ENCODE results near the gene NOVA1.

DNA sequence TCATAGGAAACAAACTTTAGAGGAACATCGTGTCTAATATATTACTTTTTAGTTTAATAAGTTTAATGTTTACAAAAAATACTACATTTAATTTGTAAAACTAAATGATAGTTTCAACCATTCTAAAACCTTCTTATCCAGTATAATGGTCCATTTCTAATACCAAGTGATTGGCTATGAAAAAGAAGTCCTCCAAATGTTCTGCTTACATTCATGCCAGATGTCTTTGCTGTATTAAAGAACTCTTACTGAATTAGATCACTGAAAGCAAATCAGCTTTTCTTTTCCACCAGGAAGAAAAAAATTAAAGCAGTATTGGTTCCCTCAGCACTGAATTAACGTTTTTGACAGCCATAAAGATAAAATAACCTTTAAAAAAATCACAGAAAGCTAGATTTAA lies 3.7 kb downstream of the NOVA1 start:
- TF ChIP-seq ZNF451 (CRISPR knock-in tag; IDR thresholded peaks at IDR 0.05) (no peak), FOXM1 (CRISPR knock-in tag; IDR thresholded peaks at IDR 0.05) (no peak), NBN (conservative IDR thresholded peaks at IDR 0.05) (no peak), ZNF337 (CRISPR knock-in tag; IDR thresholded peaks at IDR 0.05; ENCODE audit: borderline replicate concordance, low read depth) (no peak), SKI (IDR thresholded peaks at IDR 0.05; ENCODE audit: partially characterized antibody) (no peak), TAF1 (CRISPR knock-in tag; IDR thresholded peaks at IDR 0.05) (no peak), ZFX (CRISPR knock-in tag; IDR thresholded peaks at IDR 0.05; ENCODE audit: low read depth) (no peak), SMAD3 (CRISPR knock-in tag; IDR thresholded peaks at IDR 0.05) (no peak), CEBPB (IDR thresholded peaks at IDR 0.05; ENCODE audit: borderline replicate concordance, low read depth, low read length) (no peak), MAZ (IDR thresholded peaks at IDR 0.05; ENCODE audit: borderline replicate concordance, low read depth, low read length) (no peak), MAZ (CRISPR knock-in tag; IDR thresholded peaks at IDR 0.05; ENCODE audit: low read depth) (no peak), LCORL (IDR thresholded peaks at IDR 0.05) (no peak), LCORL (CRISPR knock-in tag; IDR thresholded peaks at IDR 0.05) (no peak), FOXJ3 (CRISPR knock-in tag; IDR thresholded peaks at IDR 0.05; ENCODE audit: borderline replicate concordance) (no peak)
- TF ChIP-seq, protein P1, sequence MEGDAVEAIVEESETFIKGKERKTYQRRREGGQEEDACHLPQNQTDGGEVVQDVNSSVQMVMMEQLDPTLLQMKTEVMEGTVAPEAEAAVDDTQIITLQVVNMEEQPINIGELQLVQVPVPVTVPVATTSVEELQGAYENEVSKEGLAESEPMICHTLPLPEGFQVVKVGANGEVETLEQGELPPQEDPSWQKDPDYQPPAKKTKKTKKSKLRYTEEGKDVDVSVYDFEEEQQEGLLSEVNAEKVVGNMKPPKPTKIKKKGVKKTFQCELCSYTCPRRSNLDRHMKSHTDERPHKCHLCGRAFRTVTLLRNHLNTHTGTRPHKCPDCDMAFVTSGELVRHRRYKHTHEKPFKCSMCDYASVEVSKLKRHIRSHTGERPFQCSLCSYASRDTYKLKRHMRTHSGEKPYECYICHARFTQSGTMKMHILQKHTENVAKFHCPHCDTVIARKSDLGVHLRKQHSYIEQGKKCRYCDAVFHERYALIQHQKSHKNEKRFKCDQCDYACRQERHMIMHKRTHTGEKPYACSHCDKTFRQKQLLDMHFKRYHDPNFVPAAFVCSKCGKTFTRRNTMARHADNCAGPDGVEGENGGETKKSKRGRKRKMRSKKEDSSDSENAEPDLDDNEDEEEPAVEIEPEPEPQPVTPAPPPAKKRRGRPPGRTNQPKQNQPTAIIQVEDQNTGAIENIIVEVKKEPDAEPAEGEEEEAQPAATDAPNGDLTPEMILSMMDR (CRISPR knock-in tag; IDR thresholded peaks at IDR 0.05) = no peak
- TF ChIP-seq, protein P2, sequence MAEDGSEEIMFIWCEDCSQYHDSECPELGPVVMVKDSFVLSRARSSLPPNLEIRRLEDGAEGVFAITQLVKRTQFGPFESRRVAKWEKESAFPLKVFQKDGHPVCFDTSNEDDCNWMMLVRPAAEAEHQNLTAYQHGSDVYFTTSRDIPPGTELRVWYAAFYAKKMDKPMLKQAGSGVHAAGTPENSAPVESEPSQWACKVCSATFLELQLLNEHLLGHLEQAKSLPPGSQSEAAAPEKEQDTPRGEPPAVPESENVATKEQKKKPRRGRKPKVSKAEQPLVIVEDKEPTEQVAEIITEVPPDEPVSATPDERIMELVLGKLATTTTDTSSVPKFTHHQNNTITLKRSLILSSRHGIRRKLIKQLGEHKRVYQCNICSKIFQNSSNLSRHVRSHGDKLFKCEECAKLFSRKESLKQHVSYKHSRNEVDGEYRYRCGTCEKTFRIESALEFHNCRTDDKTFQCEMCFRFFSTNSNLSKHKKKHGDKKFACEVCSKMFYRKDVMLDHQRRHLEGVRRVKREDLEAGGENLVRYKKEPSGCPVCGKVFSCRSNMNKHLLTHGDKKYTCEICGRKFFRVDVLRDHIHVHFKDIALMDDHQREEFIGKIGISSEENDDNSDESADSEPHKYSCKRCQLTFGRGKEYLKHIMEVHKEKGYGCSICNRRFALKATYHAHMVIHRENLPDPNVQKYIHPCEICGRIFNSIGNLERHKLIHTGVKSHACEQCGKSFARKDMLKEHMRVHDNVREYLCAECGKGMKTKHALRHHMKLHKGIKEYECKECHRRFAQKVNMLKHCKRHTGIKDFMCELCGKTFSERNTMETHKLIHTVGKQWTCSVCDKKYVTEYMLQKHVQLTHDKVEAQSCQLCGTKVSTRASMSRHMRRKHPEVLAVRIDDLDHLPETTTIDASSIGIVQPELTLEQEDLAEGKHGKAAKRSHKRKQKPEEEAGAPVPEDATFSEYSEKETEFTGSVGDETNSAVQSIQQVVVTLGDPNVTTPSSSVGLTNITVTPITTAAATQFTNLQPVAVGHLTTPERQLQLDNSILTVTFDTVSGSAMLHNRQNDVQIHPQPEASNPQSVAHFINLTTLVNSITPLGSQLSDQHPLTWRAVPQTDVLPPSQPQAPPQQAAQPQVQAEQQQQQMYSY (CRISPR knock-in tag; IDR thresholded peaks at IDR 0.05) = no peak
